Embryonic facial prominence (tissue), 1 donor: Measurements from ENCODE around the gene SERPIND1.
"Not testable (repeated sequence)": the region's sequence is repeated elsewhere in the genome, so short reads cannot be mapped to it uniquely, and the experiment has no call there.

Experiments used
- DNase-seq: peaks from one replicate; pipeline ENCODE4 v3.0.0-alpha.2; 2016; ENCODE audit errors: extremely low spot score

Gene SERPIND1

GRCh38 chr22:20746431-20747189 is 27.3 kb upstream of the SERPIND1 start:
- no peak for DNase-seq

GRCh38 chr22:20747223-20747622 is 26.7 kb upstream of the SERPIND1 start:
- DNase-seq, result no peak

- DNase-seq, result no peak
Measured at GRCh38 chr22:20748082-20748481, 25.8 kb upstream of the SERPIND1 start.

- DNase-seq, result no peak
Measured at GRCh38 chr22:20748731-20749428, 25.0 kb upstream of the SERPIND1 start.

GRCh38 chr22:20749453-20749852 is 24.5 kb upstream of the SERPIND1 start:
- no peak for DNase-seq

GRCh38 chr22:20750461-20751184 is 23.3 kb upstream of the SERPIND1 start:
- no peak for DNase-seq

- no peak for DNase-seq
Measured at GRCh38 chr22:20751185-20751851, 22.6 kb upstream of the SERPIND1 start.

- no peak for DNase-seq
Measured at GRCh38 chr22:20752104-20752741, 21.7 kb upstream of the SERPIND1 start.

- DNase-seq, result no peak
Measured at GRCh38 chr22:20752873-20753272, 21.0 kb upstream of the SERPIND1 start.

- DNase-seq, result no peak
Measured at GRCh38 chr22:20756846-20757245, 17.1 kb upstream of the SERPIND1 start.

- DNase-seq, result no peak
Measured at GRCh38 chr22:20758688-20759087, 15.2 kb upstream of the SERPIND1 start.

- DNase-seq, result no peak
Measured at GRCh38 chr22:20760084-20760483, 13.8 kb upstream of the SERPIND1 start.

GRCh38 chr22:20761536-20761935 is 12.4 kb upstream of the SERPIND1 start:
- no peak for DNase-seq

- DNase-seq, result no peak
Measured at GRCh38 chr22:20762233-20762796, 11.6 kb upstream of the SERPIND1 start.

GRCh38 chr22:20763630-20764470 is 10.1 kb upstream of the SERPIND1 start:
- DNase-seq, result no peak

- no peak for DNase-seq
Measured at GRCh38 chr22:20764471-20764720, 9.5 kb upstream of the SERPIND1 start.

GRCh38 chr22:20764729-20765128 is 9.2 kb upstream of the SERPIND1 start:
- no peak for DNase-seq

GRCh38 chr22:20765938-20766337 is 8.0 kb upstream of the SERPIND1 start:
- DNase-seq, result no peak

- DNase-seq, result no peak
Measured at GRCh38 chr22:20766530-20766929, 7.4 kb upstream of the SERPIND1 start.

GRCh38 chr22:20769496-20769826 is 4.5 kb upstream of the SERPIND1 start:
- DNase-seq, result not testable (repeated sequence)
